A673 (cell line): ENCODE data around the gene SSH2.

Source experiments
- CTCF ChIP-seq: fragments of 300-800, 200-600 bp; sonication (generic); conservative IDR thresholded peaks from 2 replicates; pipeline ENCODE4 v1.5.1; 2017; ENCODE audit warnings: low read depth, mild to moderate bottlenecking, antibody characterized with exemption, low read length, moderate library complexity, mixed read lengths
- EZH2 ChIP-seq: fragments of 200-600 bp; sonication (generic); IDR thresholded peaks from 2 replicates; pipeline ENCODE4 v1.6.1; 2017; ENCODE audit warnings: borderline replicate concordance, low read depth, mild to moderate bottlenecking, mixed read lengths, antibody characterized with exemption, low read length; ENCODE audit not compliant: poor library complexity, severe bottlenecking

- TF ChIP-seq CTCF, result no peak
- TF ChIP-seq EZH2, result no peak
Measured at GRCh38 chr17:29596811-29597210, 333.2 kb downstream of the SSH2 start.
